ENCODE results near the gene CRYL1.

CRYL1 gene

GRCh38 chr13:20497006-20497775 is 28.5 kb downstream of the CRYL1 start:
- no peak overlapping the region for H3K4me3 ChIP-seq (ENCODE audit: low read depth, low read length)
- DNase-seq (ENCODE audit: low read depth, low spot score): no peak
- in situ Hi-C loops (cut with HindIII; ENCODE audit: low sequenced_read_pairs): loop anchor here (25.0 kb wide), 1 partner anchor 310 kb away; the partner anchor contains the start of gene GJB2
- no peak for TF ChIP-seq CTCF (IDR thresholded peaks at IDR 0.05; ENCODE audit: low read depth, low read length)

- in situ Hi-C loops (cut with HindIII; ENCODE audit: low sequenced_read_pairs): loop anchor here (25.0 kb wide), 1 partner anchor 308 kb away; the partner anchor contains the start of gene GJB2
- peak; percentile 71 for DNase-seq (ENCODE audit: low read depth, low spot score)
- peak; percentile 96 for TF ChIP-seq CTCF (IDR thresholded peaks at IDR 0.05; ENCODE audit: low read depth, low read length)
- H3K4me3 ChIP-seq (ENCODE audit: low read depth, low read length): no peak overlapping the region
Measured at GRCh38 chr13:20495087-20496023, 30.3 kb downstream of the CRYL1 start.

- no peak for TF ChIP-seq CTCF (IDR thresholded peaks at IDR 0.05; ENCODE audit: low read depth, low read length)
- no peak for DNase-seq (ENCODE audit: low read depth, low spot score)
- in situ Hi-C loops (cut with HindIII; ENCODE audit: low sequenced_read_pairs): loop anchor here (25.0 kb wide), 1 partner anchor 307 kb away; the partner anchor contains the start of gene GJB2
- H3K4me3 ChIP-seq (ENCODE audit: low read depth, low read length): no peak overlapping the region
Measured at GRCh38 chr13:20494656-20495055, 31.0 kb downstream of the CRYL1 start.

GRCh38 chr13:20492641-20493040 is 33.0 kb downstream of the CRYL1 start:
- H3K4me3 ChIP-seq (ENCODE audit: low read depth, low read length): no peak overlapping the region
- in situ Hi-C loops (cut with HindIII; ENCODE audit: low sequenced_read_pairs): loop anchor here (25.0 kb wide), 1 partner anchor 305 kb away; the partner anchor contains the start of gene GJB2
- TF ChIP-seq CTCF (IDR thresholded peaks at IDR 0.05; ENCODE audit: low read depth, low read length): no peak
- no peak for DNase-seq (ENCODE audit: low read depth, low spot score)

- no peak overlapping the region for H3K4me3 ChIP-seq (ENCODE audit: low read depth, low read length)
- TF ChIP-seq CTCF (IDR thresholded peaks at IDR 0.05; ENCODE audit: low read depth, low read length): no peak
- in situ Hi-C loops (cut with HindIII; ENCODE audit: low sequenced_read_pairs): loop anchor here (25.0 kb wide), 1 partner anchor 305 kb away; the partner anchor contains the start of gene GJB2
- DNase-seq (ENCODE audit: low read depth, low spot score): no peak
Measured at GRCh38 chr13:20491926-20492435, 33.7 kb downstream of the CRYL1 start.

- no peak for DNase-seq (ENCODE audit: low read depth, low spot score)
- in situ Hi-C loops (cut with HindIII; ENCODE audit: low sequenced_read_pairs): loop anchor here (25.0 kb wide), 1 partner anchor 302 kb away; the partner anchor contains the start of gene GJB2
- TF ChIP-seq CTCF (IDR thresholded peaks at IDR 0.05; ENCODE audit: low read depth, low read length): no peak
- H3K4me3 ChIP-seq (ENCODE audit: low read depth, low read length): no peak overlapping the region
Measured at GRCh38 chr13:20489185-20489820, 36.4 kb downstream of the CRYL1 start.

Measured in astrocyte of the spinal cord (primary cell).